ENCODE data around the gene ARHGAP6. TPM values are rescaled to one million over a fixed set of nuclear protein-coding genes. Genes with fewer than 3 reads are reported as not detected.

ARHGAP6 gene
- total and polyA plus RNA-seq, 9 of the 15 experiments (the other 6 are each of a cell fraction or from before 2014, with no cell fraction given) = 12.5 to 63.6 (median 41.8) TPM

DNA sequence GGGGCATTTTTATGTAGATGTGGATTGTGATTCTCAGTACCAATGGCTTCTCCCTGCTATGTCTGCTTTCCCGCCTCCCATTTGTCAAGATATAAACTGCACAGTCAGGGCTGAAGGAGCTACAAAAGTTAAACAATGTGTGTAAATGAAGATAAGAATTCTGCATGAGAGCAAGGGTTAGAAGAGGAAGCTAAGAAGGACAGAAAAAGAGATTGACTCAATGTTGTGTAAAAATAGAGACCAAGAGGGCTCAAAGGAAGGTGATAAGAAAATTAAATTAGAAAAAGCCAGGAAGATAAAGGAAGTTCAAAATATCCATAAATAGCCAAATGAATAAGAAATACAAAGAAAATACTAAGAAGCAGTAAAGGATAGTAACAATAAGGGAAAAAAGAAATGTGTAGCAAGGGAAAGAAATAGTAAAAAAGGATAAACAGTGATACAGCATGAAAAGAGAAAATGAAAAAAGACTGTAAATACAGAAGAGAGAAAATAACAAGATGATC is 290.1 kb downstream of the ARHGAP6 start (continued):
- TF ChIP-seq SFPQ (IDR thresholded peaks at IDR 0.05; ENCODE audit: low read depth, low read length) (no peak), SMARCA4 (IDR thresholded peaks at IDR 0.05) (peak; percentile 97), E2F8 (IDR thresholded peaks at IDR 0.05; ENCODE audit: low read depth, partially characterized antibody) (peak; percentile 78), PATZ1 (CRISPR knock-in tag; IDR thresholded peaks at IDR 0.05; ENCODE audit: borderline replicate concordance) (no peak), FOXJ2 (tag; IDR thresholded peaks at IDR 0.05) (peak; percentile 42; the same call in 1 of the 2 replicates), BRD9 (IDR thresholded peaks at IDR 0.05; ENCODE audit: low read depth, partially characterized antibody) (peak; percentile 94), HINFP (tag; conservative IDR thresholded peaks at IDR 0.05; ENCODE audit: low read depth) (peak; percentile 61; the same call in 1 of the 2 replicates), CXXC5 (CRISPR knock-in tag; IDR thresholded peaks at IDR 0.05) (peak; percentile 8; the same call in 1 of the 2 replicates), TBL1XR1 (IDR thresholded peaks at IDR 0.05; ENCODE audit: low read length in 2 of 2) (peak in 1 of 2 experiments; percentile 94; a peak in 2 of 4 replicates), U2AF1 (optimal IDR thresholded peaks at IDR 0.05; ENCODE audit: low read depth, low read length) (no peak), MEF2D (tag; conservative IDR thresholded peaks at IDR 0.05; ENCODE audit: low read depth) (peak; percentile 99), TOE1 (IDR thresholded peaks at IDR 0.05; ENCODE audit: borderline replicate concordance) (peak; percentile 76), TOE1 (CRISPR knock-in tag; IDR thresholded peaks at IDR 0.05; ENCODE audit: borderline replicate concordance, low read depth) (no peak)
- TF ChIP-seq, protein P1, sequence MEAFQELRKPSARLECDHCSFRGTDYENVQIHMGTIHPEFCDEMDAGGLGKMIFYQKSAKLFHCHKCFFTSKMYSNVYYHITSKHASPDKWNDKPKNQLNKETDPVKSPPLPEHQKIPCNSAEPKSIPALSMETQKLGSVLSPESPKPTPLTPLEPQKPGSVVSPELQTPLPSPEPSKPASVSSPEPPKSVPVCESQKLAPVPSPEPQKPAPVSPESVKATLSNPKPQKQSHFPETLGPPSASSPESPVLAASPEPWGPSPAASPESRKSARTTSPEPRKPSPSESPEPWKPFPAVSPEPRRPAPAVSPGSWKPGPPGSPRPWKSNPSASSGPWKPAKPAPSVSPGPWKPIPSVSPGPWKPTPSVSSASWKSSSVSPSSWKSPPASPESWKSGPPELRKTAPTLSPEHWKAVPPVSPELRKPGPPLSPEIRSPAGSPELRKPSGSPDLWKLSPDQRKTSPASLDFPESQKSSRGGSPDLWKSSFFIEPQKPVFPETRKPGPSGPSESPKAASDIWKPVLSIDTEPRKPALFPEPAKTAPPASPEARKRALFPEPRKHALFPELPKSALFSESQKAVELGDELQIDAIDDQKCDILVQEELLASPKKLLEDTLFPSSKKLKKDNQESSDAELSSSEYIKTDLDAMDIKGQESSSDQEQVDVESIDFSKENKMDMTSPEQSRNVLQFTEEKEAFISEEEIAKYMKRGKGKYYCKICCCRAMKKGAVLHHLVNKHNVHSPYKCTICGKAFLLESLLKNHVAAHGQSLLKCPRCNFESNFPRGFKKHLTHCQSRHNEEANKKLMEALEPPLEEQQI (IDR thresholded peaks at IDR 0.05) = peak; percentile 79; the same call in 1 of the 2 replicates
